HFF-Myc (cell line): ENCODE data around the gene PCOLCE2.

Experiments
- DNase-seq: peaks from one replicate; pipeline ENCODE4 v3.0.0-alpha.2; 2011; ENCODE audit warnings: low read depth; ENCODE audit errors: extremely low read depth
- H3K4me3 ChIP-seq: replicated peaks from 2 replicates; pipeline ENCODE4 v1.5.1; 2011; ENCODE audit warnings: low read depth, mild to moderate bottlenecking, control low read depth, low read length
- TF ChIP-seq, protein P1 (sequence below): IDR thresholded peaks from 2 replicates; pipeline ENCODE4 v1.5.1; 2012; ENCODE audit warnings: mild to moderate bottlenecking, low read depth, low read length, control low read depth; ENCODE audit errors: missing control alignments

PCOLCE2 gene

DNA sequence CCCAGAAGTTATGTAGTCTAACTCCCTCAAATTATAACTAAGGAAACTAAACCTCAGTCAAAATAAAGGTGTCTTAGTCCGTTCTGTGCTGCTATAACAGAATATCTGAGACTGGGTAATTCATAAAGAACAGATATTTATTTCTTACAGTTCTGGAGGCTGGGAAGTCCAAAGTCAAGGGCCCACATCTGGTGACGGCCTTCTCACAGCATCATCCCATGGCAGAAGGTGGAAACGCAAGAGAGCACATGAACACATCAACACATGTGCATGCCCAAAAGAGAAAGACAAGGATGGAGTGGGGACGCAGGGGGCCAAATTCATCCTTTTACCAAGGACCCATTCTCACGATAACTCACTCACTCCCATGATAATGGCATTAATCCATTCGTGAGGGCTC, 73.1 kb downstream of the PCOLCE2 start:
- no peak overlapping the region for H3K4me3 ChIP-seq
- DNase-seq, result no peak
- TF ChIP-seq, protein P1, sequence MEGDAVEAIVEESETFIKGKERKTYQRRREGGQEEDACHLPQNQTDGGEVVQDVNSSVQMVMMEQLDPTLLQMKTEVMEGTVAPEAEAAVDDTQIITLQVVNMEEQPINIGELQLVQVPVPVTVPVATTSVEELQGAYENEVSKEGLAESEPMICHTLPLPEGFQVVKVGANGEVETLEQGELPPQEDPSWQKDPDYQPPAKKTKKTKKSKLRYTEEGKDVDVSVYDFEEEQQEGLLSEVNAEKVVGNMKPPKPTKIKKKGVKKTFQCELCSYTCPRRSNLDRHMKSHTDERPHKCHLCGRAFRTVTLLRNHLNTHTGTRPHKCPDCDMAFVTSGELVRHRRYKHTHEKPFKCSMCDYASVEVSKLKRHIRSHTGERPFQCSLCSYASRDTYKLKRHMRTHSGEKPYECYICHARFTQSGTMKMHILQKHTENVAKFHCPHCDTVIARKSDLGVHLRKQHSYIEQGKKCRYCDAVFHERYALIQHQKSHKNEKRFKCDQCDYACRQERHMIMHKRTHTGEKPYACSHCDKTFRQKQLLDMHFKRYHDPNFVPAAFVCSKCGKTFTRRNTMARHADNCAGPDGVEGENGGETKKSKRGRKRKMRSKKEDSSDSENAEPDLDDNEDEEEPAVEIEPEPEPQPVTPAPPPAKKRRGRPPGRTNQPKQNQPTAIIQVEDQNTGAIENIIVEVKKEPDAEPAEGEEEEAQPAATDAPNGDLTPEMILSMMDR, result no peak

DNA sequence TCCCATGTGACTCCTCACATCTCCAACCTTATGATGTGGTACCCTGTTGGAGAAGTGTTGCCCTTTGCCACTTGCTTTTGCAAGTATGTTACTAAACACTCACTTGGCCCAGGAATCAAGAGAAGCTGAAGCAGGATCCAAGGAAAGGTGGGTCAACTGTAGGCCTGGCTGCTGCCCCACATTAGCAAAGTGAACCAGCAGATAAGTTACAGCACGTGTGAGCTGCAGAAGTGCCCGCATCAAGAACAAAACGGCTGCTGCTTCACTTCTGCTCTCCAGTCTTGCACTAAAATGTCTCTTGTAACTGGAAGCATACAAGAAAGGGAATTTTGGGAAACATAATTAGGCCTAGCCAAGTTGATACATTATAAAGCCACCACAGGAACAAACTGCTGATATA, 79.6 kb downstream of the PCOLCE2 start:
- DNase-seq, result no peak
- TF ChIP-seq, protein P1, result no peak

DNA sequence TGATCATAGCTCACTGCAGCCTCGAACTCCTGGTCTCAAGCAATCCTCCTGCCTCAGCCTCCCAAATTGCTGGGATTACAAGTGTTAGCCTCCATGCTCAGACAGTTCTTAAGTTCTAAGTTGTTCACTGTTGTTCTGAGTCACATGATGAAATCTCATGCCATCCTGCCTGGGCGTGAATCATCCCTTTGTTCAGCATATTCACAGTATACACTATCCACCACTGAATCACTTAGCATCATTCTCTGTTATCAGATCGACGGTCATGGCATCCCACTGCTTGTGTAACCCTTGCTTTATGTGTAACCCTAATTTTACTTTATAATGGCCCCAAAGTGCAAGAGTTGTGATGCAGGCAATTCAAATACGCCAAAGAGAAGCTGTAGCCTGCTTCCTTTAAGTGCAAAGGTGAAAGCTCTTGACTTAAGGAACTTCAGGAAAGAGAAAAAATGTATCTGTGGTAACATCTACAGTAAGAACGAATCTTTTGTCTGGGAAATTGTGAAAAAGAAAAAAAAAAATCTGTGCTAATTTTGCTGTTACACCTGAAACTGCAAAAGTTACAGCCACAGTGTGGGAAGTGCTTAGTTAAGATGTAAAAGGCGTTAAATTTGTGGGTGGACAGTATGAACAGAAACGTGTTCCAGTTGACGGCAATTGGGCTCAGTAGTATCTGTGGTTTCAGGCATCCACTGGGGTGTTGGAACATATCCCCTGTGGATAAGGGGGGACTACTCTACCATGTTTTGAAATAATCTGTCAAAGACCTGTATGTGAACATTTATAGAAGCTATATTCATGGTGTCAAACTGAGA, 80.6 kb downstream of the PCOLCE2 start:
- H3K4me3 ChIP-seq, result no peak overlapping the region
- peak; percentile 5 for DNase-seq
- TF ChIP-seq, protein P1, result no peak

More for the DNA sequence above, 79.6 kb downstream of the PCOLCE2 start:
- H3K4me3 ChIP-seq, result no peak overlapping the region

DNA sequence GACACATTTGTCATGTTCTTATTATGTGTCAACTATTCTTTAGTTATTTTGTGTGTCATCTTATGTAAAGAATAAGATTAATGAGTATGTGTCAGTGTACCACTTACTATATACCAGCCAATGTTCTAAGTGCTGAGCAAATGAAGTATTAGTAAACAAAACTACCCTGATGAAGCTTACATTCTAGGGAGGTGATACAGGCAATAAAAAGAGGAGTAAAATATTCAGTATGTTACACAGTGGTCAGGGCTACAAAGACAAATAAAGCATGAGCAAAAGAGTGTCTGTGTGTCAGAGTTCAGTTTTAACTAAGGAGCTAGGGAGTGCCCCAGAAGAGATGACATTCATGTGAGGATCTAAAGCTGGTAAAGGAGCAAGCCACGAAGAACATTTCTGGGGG, 86.0 kb downstream of the PCOLCE2 start:
- no peak for DNase-seq
- H3K4me3 ChIP-seq, result no peak overlapping the region
- TF ChIP-seq, protein P1, result no peak

DNA sequence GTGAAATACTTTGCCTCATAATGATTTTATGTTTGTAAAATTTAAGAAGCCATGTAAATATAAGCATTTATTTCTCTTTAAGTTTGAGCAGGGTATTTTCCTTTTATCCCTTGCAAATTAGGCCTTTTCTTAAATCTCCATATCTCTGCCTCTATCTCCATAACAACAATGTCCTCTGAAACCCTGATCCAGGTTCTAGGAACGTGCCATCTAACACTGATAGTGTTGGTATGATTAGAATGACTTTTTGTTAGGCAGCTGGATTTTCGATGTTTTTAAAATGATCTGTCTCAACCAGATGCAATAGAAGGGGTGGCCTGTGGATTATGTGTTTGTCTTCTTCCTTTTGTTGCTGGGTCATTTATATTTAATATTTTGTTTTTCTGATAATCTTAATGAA, 87.1 kb downstream of the PCOLCE2 start:
- H3K4me3 ChIP-seq, result no peak overlapping the region
- TF ChIP-seq, protein P1, result no peak
- DNase-seq, result no peak

DNA sequence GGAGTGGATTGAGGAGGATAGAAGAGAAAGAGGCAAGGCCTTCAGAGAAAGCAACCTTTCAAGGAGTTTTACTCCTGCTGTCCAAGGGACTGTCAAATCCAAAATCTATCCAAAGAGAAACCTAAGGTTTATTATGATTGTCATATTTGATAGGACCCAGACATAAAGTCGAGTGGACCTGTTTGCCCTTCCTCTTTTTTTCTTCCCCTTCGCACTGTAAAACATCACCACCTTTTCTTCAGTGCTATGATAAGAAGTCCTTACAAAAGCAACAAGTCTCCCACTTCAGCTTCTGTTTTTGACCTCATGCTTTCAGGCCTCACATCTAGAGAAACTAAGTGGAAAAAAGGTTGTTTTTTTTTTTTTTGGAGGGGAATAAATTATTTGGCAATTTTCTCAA, 92.1 kb downstream of the PCOLCE2 start:
- DNase-seq, result no peak
- TF ChIP-seq, protein P1, result no peak

More for the DNA sequence above, 92.1 kb downstream of the PCOLCE2 start:
- H3K4me3 ChIP-seq, result no peak overlapping the region
